Measurements from ENCODE around the gene TEKT2. TPM values are rescaled to one million over a fixed set of nuclear protein-coding genes. Genes with fewer than 3 reads are reported as not detected.

Gene TEKT2
- total RNA-seq, 1 donor from 2014 or later: 0.25 TPM

DNA sequence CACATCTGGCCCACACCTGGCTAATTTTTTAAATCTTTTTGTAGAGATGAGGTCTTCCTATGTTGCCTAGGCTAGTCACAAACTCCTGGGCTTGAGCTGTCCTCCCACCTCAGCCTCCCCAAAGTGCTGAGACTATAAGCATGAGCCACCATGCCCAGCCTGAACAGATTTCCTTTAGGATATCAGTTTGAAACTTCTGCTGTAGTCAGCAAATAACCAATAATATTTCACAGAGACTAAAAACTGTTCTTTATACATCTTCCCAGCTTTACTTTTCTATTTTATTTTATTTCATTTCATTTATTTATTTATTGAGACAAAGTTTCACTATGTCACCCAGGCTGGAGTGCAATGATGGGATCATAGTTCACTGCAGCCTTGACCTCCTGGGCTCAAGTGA, 29.9 kb upstream of the TEKT2 start:
- TF ChIP-seq, protein P1, sequence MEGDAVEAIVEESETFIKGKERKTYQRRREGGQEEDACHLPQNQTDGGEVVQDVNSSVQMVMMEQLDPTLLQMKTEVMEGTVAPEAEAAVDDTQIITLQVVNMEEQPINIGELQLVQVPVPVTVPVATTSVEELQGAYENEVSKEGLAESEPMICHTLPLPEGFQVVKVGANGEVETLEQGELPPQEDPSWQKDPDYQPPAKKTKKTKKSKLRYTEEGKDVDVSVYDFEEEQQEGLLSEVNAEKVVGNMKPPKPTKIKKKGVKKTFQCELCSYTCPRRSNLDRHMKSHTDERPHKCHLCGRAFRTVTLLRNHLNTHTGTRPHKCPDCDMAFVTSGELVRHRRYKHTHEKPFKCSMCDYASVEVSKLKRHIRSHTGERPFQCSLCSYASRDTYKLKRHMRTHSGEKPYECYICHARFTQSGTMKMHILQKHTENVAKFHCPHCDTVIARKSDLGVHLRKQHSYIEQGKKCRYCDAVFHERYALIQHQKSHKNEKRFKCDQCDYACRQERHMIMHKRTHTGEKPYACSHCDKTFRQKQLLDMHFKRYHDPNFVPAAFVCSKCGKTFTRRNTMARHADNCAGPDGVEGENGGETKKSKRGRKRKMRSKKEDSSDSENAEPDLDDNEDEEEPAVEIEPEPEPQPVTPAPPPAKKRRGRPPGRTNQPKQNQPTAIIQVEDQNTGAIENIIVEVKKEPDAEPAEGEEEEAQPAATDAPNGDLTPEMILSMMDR (IDR thresholded peaks at IDR 0.05; ENCODE audit: insufficient read depth, low read length, poor library complexity, severe bottlenecking): no peak
- H3K4me3 ChIP-seq (ENCODE audit: low read depth, low read length): no peak overlapping the region
- no peak for DNase-seq (ENCODE audit: low read depth)

DNA sequence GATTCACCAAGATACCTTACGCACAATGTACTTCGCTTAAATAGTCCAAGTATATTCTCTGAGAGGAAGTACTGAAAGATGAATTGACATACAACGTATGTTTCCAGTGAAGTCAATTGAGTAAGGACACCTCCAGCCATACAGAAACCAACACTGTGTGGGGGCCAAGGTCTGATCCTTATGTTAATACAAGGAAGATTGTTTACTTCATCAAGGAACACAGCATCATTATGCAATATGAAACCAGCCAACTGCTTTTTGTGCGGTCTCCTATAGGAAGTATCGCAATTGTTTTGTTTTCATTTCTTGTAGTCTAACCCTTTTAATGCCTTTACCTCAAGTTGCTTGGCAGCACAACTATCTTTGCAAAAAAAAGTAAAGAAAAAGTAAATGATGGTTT, 28.2 kb upstream of the TEKT2 start:
- TF ChIP-seq, protein P1 (IDR thresholded peaks at IDR 0.05; ENCODE audit: insufficient read depth, low read length, poor library complexity, severe bottlenecking): no peak
- no peak for DNase-seq (ENCODE audit: low read depth)
- Histone ChIP-seq H3K4me3 (ENCODE audit: low read depth, low read length) (no peak overlapping the region), H3K27me3 (ENCODE audit: control insufficient read depth, insufficient read depth, low read length) (no peaks in the 10 kb centered on the region), H3K36me3 (ENCODE audit: control insufficient read depth, insufficient read depth, low read length) (no peaks in the 10 kb centered on the region)

More for the DNA sequence above, 29.9 kb upstream of the TEKT2 start:
- Histone ChIP-seq H3K27me3 (ENCODE audit: control insufficient read depth, insufficient read depth, low read length) (no peaks in the 10 kb centered on the region), H3K36me3 (ENCODE audit: control insufficient read depth, insufficient read depth, low read length) (no peaks in the 10 kb centered on the region)

DNA sequence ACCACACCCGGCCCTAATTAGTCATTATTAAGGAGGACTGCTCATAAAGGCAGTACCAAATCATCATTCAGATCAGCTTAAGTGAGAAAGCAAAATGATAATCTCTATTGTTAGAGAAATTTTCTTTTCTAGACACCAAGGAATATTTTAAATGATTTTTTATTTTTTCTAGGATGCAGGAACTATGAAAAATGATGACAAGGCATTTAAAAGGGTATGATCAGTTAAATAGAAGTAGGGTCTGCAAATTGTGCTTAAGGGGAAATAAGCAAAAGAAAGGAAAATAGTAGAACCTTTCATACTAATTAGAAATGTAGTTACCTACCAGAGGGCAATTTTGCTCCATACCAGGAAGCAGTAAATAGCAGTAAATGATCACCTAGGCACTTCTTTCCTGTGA, 21.6 kb upstream of the TEKT2 start:
- Histone ChIP-seq H3K27me3 (ENCODE audit: control insufficient read depth, insufficient read depth, low read length) (no peaks in the 10 kb centered on the region), H3K36me3 (ENCODE audit: control insufficient read depth, insufficient read depth, low read length) (no peaks in the 10 kb centered on the region), H3K4me3 (ENCODE audit: low read depth, low read length) (no peak overlapping the region)
- TF ChIP-seq, protein P1 (IDR thresholded peaks at IDR 0.05; ENCODE audit: insufficient read depth, low read length, poor library complexity, severe bottlenecking): no peak
- no peak for DNase-seq (ENCODE audit: low read depth)

DNA sequence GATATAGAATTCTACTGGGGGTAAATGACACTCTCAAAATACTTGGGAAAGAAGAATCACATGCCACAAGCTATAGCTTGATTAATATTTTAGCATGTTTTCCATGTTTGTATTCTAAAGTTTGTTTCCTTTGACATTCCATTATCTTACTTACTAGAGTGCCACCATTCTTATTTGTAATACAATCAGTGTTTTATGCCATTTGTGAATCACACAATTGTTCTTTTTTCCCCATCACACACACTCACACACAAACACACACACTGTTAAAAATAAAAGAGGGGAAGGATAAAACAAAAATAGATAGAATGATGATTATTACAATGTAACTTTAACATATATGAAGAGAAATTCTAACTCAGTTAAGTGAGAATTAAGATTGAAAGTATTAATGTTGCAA, 16.0 kb upstream of the TEKT2 start:
- no peak for DNase-seq (ENCODE audit: low read depth)
- no peaks in the 10 kb centered on the region for H3K36me3 ChIP-seq (ENCODE audit: control insufficient read depth, insufficient read depth, low read length)
- H3K27me3 ChIP-seq (ENCODE audit: control insufficient read depth, insufficient read depth, low read length): no peaks in the 10 kb centered on the region
- TF ChIP-seq, protein P1 (IDR thresholded peaks at IDR 0.05; ENCODE audit: insufficient read depth, low read length, poor library complexity, severe bottlenecking): no peak
- H3K4me3 ChIP-seq (ENCODE audit: low read depth, low read length): no peak overlapping the region

DNA sequence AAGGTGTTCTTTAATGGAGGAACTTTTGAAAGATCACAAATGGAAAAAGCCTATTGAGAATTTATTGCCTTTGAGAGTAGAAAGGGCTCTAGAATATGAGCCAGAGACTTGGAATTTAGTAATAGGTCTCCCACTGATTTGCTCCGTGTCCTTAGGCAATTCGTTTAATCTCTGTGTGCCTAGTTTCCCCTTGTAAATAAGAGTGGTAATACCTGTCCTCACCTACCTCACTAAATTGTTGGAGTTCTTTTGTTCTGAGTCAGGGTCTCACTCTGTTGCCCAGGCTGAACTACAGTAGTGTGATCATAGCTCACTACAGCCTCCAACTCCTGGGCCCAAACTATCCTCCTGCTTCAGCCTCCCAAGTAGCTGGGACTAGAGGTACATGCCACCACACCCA, 15.0 kb upstream of the TEKT2 start:
- Histone ChIP-seq H3K36me3 (ENCODE audit: control insufficient read depth, insufficient read depth, low read length) (no peaks in the 10 kb centered on the region), H3K27me3 (ENCODE audit: control insufficient read depth, insufficient read depth, low read length) (no peaks in the 10 kb centered on the region), H3K4me3 (ENCODE audit: low read depth, low read length) (no peak overlapping the region)
- no peak for DNase-seq (ENCODE audit: low read depth)
- TF ChIP-seq, protein P1 (IDR thresholded peaks at IDR 0.05; ENCODE audit: insufficient read depth, low read length, poor library complexity, severe bottlenecking): no peak

DNA sequence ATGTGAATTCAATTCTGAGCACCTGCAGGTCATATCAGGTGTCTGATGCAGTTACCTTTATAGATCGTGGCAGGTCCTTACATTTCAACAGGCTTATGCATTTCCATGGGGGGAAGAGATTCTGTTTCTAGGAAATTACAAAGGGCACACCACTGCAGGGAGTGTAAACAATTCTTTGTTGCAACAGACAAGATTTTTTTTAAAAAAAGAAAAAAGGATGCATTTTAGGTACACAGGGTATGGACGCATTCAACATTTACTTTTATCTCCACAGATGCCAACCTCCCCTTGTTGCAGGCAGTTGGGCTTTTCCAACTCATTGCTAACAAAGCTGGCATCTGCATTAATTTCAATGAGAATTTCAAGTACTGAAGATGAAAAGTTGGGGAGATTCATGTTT, 13.5 kb upstream of the TEKT2 start:
- Histone ChIP-seq H3K36me3 (ENCODE audit: control insufficient read depth, insufficient read depth, low read length) (no peaks in the 10 kb centered on the region), H3K4me3 (ENCODE audit: low read depth, low read length) (no peak overlapping the region), H3K27me3 (ENCODE audit: control insufficient read depth, insufficient read depth, low read length) (no peaks in the 10 kb centered on the region)
- TF ChIP-seq, protein P1 (IDR thresholded peaks at IDR 0.05; ENCODE audit: insufficient read depth, low read length, poor library complexity, severe bottlenecking): no peak
- DNase-seq (ENCODE audit: low read depth): no peak

Data from kidney epithelial cell (primary cell).